Fibroblast of skin of back (primary cell): ENCODE results near the gene WNT7A.

Source experiments
- DNase-seq: peaks from one replicate; pipeline ENCODE4 v3.0.0-alpha.2; 2013

Gene WNT7A

DNA sequence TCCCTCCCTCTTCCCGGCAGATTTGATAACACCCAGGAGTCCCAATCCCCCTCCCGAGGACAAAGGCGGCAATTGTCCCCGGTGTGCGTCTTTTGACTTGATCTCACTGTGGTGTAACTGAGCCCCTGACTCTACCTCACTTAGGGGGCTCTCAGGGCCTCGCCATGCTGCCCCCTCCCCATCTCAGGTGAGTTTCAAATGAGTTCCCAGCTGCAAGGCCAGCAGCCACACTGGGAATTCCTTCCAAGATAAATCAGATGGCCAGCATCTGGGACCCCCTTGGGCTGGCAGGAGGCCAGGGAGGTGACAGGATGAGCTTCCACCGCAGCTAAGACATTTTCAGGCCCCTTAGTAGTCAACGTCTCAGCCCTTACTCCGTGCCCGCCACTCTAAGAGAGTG lies 35.0 kb downstream of the WNT7A start:
- DNase-seq, result no peak

DNA sequence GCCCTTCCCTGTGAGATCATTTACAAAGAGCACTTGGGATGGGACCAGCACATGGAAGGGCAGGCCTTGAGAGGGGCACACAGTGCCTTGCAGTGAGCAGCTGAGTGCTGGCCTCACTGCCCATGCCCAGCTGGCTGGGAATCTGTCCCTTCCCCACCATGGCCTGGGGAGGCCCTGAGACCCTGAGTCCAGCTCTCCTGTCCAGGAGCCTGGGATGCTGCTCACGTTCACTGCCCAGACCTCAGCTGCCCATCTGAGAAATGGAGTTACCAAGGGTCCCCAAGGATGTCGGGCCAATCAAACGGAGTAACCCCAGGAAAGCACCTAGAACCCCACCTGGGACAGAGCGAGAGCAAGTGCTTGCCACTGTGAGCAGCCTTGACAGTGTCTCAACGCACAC lies 35.6 kb downstream of the WNT7A start:
- no peak for DNase-seq

DNA sequence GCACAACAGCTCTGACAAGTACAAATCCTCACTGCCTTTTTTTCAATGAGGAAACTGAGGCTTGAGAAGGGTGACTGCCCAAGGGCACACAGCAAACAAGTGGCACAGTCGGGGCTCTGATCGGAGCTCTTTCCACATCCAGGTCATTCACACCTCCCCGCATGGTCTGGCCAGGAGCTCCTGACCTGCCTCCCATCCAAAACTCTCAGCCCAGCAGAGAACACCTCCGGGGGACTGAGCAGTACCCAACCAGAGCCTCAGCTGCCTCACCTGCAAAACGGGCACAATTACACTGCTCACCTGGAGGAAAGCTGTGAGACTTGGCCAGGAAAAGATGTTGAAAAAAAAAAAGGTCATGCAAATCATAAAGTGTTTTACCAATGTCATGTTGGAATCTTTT lies 36.5 kb downstream of the WNT7A start:
- DNase-seq, result no peak

DNA sequence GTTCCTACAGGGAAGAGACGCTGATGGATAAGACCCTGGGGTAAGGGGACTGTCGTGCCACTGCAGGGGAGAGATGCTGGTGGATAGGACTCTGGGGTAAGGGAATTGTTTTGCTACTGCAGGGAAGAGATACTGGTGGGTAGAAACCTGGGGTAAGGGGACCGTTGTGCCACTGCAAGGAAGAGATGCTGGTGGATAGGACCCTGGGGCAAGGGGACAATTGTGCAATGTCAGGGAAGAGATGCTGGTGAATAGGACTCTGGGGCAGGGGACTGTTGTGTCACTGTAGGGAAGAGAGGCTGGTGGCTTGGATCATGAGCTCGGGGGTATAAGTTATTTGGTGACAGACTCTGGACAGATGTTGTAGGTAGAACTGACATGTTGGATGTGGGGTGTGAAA lies 37.6 kb downstream of the WNT7A start:
- DNase-seq, result no peak

DNA sequence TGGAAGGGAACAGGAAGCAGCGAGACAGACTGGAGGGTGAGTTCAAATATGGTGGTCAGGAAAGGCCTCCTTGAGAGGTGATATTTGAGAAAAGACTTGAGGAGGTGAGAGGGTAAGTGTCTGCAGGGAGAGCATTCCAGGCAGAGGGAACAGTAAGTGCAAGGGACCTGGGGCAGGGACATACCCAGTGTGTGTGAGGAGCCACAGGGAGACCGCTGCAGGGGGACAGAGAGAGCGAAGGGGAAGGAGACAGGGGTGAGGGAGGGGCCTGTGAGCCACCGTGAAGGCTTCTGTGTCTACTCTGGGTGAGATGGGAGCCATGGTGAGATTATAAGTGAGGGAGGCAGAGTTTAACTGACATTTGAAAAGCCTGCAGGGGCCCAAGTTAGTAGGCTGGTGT lies 38.0 kb downstream of the WNT7A start:
- no peak for DNase-seq

DNA sequence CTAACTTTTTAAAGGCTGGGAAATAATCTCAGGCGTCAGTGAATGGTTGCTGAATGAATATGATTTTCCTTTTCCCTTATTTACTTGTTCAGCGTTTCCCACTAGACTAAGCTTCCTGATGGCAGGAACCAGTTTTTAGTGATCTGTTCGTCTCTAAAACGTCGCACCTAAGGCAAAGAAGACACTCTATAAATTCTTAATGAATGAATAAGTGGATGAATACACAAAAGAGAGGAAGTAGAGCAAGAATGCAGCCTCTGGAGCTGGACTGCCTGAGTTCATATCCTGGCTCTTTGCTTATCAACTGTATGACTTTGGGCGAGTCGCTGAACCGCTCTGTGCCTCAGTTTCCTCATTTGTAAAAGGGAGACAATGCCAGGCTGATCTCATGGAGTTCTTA lies 38.7 kb downstream of the WNT7A start:
- no peak for DNase-seq

DNA sequence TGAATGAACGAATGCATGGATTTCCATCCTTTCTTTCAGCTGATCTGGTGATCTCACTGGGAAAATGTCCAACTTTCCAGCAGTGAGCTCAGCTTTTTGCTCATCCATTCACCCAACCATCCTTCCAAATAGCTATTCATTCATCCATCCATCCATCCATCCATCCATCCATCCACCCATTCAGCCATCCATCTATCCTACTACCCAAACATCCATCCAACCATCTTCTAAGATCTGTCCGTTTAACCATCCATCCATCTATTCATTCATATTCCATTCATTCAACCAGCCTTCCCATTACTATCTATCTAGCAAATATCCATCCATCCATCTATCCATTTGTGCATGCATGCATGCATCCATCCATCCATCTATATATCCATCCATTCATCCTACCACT lies 39.4 kb downstream of the WNT7A start:
- DNase-seq, result no peak

DNA sequence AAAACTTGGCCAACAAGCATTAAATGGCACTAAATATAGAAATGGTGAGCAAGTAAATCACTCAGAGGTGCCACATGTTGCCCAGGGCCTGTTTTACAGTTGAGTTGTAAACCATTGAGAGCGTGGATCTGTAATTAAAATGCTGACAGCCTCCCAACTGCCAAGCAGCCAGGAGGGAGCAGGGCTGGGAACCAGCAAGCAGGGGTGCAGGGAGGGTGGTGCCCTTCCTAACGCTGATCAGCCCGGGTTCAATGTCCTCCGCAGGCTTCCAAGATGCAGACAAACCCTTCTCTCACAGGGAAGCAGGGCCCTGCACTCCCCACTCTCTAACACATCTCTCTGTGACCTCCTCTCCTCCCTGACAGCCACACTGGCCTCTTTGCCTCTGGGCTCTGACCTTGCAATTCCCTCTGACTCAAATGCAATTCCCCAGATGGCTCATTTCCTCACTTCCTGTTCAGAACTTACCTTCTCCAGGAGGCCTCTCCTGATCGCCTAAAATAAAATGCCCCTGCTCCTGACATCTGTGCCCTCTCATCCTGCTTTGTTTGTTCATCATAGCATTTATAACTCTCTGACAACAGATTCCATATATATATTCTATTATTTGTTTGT lies 40.0 kb downstream of the WNT7A start:
- DNase-seq, result no peak

DNA sequence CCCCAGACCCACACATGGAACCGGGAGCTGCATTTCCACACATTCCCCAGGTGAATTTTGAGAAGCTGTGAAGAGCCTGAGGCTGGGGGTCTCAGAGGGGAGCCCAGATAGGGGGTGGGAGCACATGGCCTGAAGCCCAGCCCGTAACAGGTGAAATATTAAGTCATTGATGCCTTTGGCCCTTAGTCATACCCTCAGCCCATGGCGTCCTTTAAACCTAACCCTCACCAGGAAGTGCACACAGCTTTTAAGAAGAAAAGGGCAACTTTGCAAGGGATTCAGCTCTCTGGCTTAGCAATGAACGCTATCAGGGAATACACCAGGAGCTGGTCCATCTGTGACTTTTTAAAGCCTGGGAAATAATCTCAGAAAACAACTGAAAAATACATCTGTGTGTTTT lies 40.6 kb downstream of the WNT7A start:
- no peak for DNase-seq

DNA sequence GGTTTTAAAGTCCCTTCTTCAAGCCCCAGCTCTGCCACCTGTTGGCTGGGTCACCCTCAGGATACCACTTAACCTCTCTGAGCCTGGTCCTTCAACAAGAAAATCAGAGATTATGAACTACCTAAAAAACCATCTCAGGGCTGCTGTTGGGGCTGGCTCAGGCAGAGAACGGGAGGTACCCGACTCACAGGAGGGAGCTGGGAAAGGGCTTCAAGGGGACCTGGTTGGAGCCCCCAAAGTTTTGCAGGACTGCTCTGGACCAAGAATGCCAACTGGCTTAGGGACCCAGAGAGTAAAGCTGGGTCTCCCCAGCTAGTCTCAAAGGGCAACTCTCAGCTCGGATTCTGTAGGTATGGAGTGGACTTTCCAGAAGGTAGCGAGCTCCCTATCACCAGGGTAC lies 41.5 kb downstream of the WNT7A start:
- DNase-seq, result no peak

DNA sequence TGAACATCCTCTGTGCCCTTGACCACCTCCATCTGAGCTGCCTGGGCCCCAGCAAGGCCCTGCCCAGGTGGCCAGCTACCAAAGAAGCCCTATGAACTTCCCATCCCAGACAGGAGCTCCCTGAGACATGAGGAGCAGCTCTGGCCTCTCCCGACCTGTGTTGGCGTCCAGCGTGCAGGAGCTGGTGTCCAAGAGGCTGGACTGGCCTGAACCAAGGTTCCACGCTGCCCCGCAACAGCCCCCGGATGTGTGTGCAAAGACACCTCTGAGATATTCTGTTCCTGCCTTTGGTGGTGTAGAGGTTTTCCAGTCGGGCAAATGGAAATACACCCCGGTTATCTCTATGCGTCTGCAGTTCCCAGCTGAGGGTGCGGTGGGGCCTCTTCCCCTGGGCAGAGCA lies 42.1 kb downstream of the WNT7A start:
- no peak for DNase-seq

DNA sequence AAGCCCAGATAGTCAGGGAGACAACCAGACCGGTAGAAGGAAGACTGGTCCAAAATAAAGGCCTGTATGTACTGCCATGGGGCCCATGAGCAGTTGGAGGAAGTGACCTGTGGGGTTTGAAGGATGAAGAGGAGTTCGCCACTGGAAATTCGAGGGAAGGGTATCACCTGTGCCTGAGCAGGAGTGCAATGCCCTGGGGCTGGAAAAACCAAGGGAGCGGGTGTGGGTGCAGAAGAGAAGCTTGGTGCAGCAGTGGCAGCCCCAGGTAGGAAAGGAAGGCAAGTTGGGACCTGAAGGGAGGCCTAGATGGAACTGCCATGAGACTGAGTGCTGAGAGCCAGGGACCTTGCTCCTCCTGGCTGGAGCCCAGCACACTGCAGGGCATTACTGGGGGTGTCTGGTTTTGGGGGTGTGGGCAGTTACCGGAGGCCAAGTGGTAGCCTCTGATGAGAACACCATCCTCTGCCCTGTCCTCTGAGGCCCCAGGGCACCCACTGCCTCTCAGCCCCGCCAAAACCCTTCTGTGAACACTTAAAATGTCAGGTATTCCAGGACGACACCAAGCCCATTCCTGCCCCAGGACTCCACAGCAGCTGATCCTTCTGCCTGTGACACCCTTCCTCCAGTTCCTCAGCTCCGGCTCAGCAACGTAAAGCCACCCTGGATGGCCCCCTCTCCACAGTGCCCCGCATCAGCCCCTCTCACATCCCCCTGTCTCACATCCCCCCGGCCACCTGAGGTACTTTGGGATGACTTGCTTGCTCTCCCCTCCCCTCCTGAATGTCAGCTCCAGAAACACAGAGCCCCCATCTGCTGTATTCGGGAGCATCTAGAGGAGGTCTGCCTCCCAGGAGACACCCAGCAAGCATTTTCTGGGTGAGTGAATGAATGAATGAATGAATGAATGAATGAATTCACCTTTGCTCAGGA lies 42.9 kb downstream of the WNT7A start:
- no peak for DNase-seq

DNA sequence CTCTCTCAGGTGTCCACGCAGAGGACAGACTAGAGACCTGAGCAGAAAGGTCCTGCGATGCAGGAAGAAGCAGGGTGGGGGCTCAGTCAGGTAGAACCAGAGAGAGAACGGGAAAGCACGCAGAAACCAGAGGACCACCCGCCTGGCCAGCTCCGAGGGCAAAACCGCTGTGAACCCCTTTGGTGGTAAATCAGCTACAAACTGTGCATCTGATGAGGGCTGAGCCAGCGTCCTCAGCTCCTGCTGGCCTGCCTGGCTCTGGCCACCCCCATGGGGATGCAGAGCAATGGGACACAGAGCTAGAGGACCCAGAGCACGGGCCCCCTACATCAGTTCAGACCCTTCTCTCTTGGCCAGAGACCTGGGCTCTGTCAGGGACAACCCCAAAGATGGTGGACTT lies 44.6 kb downstream of the WNT7A start:
- no peak for DNase-seq

DNA sequence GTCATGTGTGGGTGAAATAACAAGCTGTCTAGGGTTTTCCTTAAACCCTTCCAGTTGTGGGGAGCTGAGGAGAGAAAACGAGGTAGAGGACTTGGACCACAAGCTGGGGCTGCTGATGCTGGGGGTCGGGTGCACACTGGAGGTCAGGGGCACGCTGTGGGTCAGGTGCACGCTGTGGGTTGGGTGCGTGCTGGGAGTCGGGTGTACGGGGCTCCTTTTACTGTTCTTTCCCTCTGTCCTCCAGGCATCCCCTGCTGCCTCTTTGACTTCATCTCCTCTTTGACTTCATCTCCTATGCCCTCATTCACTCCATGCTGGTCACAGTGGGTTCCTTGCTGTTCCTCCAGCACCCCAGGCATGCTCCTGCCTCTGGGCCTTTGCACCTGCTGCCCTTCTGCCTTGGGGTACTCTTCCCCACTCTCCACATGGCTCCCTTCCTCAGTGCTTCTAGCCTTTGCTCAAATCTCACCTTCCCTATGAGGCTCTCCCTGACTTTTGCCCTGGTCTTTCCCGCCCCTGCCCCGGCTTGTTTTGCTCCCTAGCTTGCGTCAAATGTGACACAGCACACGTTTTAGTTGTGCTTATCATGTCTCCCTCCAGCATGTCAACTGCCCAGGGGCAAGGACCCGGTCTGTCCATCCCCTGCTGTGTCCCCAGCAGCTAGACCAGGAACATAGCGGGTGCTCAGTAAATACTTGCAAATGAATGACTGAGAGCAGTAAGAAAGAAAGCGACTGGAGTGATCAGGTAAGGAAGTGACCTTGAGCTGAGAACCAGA lies 45.4 kb downstream of the WNT7A start:
- no peak for DNase-seq

DNA sequence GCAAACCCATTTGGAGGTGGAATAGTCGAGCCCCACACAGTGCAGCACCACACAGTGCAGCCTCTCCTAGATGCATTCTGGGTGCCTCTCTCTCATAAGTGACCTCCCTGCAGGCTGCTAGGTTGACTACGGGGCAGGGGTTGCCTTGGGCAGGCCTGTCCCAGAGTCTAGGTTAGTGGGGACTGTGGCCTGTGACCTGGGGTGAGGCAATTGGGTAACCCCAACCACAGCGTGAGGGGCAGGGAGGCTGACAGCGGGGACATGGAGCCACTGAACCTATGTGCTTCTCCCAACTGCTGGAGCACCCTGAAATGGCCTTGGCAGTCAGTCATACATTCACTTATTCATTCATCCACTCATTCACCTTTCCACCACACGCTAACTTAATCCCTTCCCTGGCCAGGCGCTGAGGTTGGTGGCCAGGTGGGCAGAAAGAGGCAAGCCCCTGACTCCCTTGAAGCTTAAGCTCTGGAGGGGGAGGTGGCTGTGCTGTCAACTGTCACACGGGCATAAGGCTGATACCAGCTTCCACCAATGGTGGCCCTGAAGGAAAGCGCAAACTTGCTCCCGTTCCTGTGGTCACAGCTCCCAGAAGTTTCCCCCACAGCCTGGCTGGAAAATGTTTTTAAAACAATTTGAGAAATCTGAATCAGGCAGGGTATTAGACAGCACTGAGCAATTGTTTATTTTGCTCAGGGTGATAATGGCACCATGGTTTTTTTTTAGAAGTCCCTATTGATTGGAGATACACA lies 46.2 kb downstream of the WNT7A start:
- no peak for DNase-seq

DNA sequence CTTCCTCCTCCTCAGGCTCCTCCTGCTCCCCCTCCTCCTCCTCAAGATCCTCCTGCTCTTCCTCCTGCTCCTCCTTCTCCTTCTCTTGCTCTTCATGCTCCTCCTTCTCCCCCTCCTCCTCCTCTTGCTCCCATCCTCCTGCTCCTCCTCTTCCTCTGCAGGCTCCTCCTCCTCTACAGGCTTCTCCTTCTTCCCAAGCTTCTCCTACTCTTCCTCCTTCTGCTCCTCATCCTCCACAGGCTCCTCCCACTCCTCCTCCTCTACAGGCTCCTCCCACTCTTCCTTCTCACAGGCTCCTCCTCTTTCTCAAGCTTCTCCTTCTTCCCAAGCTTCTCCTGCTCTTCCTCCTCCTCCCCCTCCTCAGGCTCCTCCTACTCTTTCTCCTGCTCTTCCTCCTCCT lies 47.7 kb downstream of the WNT7A start:
- no peak for DNase-seq

DNA sequence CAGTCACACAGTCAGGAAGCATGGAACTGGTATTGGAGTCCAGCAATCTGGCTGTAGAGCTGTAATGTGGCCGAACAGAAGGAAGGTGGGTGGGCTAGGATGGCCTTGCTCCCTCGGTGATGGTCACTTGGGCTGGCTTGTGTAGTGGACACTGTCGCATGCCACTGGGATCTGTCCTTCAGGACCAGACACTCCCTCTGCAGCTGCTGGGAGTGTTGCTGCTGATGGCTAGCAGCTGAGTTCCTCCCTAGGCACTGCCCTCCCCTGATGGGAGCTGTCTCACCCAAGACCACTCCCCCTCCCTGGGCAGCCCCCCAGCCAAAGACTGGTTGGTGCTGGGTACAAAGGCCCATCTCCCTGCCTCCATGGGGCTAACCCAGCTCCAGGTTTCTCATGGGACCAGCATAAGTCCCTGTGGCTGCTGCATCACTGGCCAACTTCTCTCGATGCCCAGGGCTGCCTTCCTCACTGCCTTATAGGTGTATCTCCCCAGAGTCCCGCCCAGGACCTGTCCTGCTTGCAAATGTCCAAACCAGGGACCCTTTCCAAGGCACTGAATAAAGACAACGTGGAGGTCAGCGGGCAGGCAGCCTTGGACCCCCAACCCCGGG lies 48.4 kb downstream of the WNT7A start:
- DNase-seq, result no peak

DNA sequence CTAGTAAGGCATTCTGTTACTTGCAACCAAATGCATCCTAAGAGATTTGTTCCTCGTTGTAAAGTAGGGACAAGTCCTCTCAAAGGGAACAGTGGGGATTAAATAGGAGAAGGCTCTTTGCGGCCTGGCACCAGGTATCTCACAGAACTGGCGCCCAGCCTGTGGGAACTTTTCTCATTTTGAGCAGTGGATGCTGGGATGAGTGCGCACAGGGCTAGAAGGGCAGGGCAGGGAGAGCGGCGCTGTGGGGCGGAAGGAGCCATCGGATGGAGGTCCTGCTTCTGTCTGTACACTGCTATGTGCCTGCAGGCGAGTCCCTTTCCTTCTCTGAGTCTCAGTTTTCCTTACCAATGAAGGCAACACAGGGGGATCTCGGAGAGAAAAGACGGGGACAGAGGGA lies 50.6 kb downstream of the WNT7A start:
- DNase-seq, result no peak

DNA sequence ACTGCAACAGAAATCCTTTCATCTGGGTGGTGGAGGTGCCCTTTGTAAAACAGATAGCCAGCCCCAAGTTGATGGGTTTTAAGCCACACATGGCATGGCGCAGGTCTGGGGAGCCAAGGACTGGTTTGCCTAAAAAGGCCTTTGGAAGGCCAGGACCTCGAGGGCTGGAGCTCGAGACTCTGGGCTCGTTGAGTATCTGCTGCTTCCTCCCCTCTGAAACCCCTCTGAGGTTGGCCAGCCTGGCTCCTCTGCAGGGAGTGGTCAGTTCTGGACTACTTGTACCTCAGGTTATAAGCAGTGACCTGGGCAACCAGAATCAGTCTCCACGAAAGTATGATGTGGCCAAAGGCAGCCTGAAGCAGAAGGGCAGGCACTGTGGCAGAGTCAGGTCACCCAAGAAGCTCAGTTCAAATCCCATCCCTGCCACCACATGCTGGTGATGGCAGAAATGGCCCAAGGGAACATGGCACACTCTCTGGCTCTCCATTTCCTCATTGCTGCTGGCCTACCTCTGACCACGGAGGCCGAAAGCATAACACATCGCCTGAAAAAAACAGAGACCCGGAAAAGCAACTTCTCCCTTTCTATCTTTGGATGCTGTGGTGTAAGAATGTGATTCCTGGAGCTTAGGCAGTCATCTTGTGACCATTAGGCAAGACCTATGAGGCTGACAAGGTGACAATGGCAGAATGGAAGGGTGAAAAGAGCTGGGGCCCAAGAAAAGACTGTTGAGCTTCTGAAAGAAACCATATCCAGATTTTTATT lies 51.2 kb downstream of the WNT7A start:
- no peak for DNase-seq

DNA sequence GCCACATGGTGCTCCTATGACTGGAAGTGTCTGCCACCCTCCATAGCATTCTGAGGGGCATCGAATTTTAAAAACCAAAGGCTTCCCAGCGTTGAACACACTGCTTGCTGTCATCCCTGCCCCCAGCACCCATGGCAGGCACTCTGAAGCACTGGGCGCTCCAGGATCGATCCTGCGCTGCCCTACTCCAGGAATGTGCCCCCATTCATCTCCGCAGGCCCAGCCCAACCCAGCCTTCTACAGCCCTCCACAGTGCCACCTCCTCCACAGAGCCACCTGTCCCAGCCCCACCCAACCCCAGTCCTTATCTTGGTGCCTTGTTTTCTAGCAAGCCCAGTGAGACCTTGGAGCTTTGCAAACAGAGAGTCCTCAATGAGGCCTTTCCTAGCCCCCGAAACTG lies 52.2 kb downstream of the WNT7A start:
- DNase-seq, result no peak

DNA sequence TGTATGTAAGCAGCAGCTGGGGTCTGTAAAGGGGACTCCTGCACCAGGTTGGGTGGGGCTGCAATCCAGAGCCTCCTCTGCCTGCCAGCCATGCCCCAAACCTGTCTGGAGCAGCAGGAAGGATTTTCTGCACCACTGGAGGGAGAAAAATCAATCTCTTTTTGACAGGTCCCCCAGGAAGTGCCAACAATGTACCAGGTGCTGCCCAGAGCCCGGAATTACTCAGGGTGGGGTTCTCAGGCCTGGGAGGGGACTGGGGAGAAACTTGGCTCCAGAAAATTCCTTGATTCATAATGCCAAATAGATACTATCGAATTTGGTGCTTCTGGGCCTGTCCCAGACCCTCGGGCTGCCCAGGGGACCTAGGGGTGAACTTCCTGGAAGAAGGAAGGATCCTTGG lies 52.6 kb downstream of the WNT7A start:
- DNase-seq, result no peak

DNA sequence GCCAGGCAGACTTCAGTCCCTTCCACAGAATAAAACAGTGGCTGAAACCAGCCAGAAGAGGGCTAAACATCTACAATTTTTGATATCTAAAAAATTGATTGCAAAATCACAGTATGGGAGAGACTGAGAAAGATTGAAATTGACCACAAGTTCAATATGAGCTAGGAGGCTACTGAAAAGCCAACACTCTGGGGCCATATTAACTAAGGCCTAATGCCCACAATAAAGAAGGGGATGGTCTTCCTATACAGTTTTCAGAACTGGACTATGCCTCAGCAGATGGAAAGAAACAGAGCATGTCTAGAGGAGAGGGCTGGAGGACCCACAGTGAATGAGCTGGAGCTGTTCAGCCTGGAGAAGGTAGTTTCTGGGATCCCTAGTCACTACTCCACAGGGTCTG lies 53.2 kb downstream of the WNT7A start:
- no peak for DNase-seq
